GM19035 (cell line): ENCODE data around the gene FIBCD1.

Source experiments
- ATAC-seq: cut with Tn5 transposase; IDR thresholded peaks from one replicate; pipeline ENCODE4 v1.9.1; 2021; ENCODE audit not compliant: unreplicated experiment

Gene FIBCD1

DNA sequence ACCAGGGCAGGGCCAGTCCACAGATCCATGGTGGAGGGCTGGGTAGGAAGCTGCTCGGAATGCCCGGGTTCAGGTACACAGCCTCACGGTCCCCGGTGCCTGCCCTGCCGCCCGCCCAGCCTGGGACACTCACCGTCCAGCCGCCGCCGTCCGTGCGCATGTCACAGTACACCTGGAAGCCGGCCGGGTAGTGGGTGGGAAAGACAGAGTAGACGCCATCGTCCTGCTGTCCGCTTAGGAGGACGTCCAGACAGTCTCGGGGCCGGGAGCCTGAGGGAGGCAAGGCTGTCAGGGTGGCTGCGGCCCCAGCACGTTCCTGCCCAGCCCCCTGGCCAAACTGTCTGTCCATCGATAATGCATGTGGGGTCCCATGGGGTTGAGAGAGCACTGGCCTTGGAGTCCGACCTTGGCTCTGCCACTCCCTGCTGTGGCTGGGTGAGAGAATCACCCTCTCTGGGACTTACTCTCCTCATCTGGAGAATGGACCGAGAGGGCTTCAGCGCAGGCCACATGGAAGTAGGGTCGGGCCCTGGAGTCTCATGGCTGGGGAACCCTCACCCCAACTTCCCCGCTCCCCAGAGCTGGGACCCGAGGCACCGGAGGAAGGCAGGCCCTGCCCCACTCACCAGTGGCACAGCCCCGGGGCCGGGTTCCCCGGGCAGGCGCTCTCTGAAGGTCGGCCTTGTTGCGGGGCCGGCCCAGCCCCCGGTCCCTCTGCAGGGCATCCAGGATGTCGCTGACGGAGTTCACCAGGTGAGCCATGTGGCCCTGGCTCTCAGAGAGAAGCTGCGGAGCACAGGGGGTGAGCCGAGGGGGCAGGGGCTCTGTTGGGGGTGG, 15.2 kb downstream of the FIBCD1 start:
- no peak for ATAC-seq

DNA sequence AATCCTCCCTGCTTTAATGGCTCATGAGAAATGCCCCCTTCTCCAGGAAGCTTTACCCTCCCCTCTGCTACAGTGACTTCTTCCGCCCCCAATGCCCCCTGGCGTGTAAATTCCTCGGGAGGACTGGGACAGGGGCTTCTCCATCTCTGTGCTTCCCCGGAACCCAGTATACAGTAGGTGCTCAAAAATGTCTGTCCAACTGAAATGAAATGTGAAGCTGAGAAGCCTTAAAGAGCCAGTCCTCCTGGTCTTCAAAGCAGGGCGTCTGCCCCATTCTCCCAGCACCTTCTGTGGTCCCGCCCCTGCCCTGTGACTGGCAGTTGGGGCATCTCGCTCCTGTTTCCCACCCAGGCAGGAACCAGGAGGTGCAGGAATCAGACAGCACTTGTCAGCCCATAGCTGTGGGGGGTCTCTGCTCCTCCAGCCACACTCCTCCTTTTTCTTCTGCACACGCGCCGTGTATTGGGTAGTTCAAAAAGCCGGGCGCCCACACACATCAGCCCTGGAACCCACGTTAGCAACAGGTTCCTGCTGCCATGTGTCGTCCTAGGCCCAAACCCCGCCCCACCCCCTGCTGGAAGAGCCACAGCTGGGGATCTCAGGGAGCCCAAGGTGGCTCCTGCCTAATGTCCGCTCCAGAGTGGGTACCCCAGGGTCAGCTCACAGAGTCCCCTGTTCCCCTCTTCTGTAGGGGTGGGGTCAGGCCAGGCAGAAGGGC, 16.0 kb downstream of the FIBCD1 start:
- ATAC-seq = no peak

DNA sequence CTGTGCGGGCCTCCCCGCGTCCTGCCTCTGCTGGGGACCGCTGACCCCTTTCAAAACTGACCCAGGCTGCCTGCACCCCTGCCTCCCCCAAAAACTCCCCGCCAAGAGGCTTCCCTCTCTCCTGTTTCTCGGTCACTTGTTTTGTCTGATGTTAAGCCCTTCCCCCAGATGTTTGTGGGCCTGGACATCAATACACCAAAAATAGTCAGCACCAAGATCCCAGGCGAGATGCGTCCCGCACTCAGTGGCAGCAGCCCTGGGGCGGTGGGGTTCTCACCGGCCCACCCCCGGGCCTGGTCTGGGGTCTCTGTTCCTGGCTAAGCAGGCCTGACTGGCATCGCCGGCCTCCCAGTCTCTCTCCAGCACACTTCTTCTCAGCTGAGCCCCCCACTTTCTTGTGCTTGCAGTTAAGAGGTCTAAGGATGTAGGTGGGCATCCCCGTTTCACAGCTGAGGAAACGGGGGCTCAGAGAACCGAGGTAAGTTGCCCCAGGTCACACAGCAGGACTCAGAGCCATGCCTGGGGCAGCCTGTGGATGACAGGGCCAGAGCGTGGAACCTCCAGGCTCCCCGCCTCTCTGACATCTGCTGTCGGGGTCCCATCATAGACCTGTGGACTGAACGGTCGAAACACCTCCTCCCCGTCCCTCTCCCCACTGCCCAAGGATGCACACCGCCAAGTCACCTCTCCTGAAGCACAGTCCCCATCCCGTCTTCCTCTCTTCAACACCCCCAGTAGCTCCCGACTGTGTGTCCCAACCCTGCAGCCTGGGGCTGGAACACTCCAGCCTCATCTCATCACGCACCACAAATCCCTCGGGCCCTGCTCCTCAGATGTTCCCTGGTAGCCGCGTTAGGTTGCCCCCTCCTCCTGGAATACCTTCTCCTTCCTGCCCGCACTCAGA, 16.8 kb downstream of the FIBCD1 start:
- no peak for ATAC-seq

DNA sequence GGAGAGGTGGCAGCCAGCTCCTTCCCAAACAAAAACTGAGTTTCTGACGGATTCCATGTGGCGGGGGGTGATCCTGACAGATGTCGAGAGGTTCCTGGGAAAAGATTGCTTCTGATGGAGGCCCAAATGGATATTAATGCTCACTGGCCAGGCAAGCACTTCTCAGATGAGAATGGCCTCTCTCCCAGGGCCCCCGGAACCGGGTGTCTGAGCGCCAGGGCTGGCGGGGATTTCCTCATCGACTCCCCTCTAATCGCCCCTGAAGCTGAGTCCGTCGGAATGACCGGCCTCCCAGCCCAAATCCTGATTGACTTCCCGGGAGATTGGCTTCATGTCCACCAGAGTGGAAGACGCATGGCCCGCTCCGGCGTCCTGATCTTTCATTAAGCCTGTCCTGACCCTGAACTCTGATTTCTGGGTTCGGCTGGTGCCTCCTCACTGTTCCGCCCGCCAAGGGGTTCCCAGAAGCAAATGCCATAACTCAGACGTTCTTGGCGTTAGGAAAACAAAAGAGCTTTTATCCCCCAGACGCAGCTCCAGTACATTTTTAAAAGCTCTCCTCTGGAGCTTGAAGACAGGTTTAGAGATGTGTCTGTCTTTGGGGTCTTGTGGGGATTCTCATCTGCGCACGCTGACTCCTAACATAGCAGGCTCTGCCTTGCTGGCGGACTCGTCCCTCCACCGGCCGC, 17.6 kb downstream of the FIBCD1 start:
- no peak for ATAC-seq

DNA sequence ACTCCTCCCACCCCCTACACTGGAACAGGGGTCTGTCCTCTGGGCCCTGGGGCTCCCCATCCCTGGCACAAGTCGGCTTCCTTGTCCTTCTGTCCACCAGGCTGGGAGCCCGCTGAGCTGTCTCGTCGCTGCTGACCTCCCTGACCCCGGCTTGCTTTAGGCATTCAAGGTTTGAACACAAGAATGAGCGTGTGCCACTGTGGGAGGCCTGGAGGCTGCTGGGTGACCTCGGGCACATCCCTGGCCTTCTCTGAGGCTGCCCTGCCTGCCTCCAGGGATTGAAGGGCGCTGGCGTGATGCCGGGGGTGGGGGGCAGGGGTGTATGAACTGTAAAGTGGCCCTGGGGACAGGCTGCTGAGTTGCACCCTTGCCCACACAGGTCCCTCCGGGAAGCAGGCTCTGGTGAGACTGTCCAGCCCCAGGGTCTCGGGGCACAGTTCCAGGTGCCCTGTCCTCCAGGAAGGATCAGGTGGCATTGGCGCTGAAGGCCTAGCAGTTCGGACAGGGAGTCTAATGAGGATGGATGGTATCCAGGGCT, 18.2 kb downstream of the FIBCD1 start:
- ATAC-seq = no peak

DNA sequence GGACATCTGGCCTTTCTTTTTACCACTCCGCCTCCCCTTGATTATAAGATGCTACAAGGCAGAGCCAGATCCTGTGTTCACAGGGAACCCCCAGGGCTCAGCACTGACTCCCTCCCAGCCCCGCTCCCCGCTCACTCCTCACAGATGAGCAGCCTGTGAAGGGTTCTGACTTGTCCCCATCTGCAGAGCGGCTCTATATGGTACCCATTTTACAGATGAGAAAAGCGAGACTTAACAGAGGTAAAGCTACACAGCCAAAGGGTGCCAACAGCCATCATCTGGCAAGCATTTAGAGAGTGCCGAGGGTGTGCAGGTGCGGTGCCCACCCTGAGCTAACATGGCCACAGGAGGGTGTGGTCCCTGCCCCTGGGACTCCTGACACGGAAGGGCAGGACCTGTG, 18.8 kb downstream of the FIBCD1 start:
- ATAC-seq = no peak

DNA sequence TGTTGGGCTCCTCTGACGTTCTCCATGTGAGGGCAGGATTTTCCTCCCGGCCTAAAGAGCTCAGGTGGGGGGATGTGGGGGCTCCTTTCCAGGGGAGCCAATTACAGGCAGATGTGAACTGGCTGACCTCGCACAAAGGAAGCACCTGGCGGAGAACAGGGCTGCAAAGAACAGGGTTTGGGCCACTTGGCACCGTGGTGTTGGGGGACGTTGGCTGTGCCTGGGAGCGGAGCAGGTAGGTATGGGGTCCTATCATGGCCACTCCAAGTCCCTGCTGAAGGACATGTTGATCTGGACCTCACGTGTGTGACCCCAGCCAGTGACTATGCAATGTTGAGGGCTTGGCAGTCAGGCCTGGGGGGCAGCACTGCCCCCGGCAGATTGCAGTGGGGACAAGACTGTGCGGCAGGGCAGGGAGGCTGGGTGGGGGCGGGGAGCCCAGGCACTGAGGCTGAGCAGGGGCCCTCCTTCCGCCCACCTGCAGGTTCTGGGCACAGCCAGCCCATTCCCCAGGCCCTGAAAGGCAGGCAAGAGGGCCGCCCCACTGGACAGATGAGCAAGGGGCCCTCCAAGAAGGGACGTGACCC, 19.4 kb downstream of the FIBCD1 start:
- no peak for ATAC-seq

DNA sequence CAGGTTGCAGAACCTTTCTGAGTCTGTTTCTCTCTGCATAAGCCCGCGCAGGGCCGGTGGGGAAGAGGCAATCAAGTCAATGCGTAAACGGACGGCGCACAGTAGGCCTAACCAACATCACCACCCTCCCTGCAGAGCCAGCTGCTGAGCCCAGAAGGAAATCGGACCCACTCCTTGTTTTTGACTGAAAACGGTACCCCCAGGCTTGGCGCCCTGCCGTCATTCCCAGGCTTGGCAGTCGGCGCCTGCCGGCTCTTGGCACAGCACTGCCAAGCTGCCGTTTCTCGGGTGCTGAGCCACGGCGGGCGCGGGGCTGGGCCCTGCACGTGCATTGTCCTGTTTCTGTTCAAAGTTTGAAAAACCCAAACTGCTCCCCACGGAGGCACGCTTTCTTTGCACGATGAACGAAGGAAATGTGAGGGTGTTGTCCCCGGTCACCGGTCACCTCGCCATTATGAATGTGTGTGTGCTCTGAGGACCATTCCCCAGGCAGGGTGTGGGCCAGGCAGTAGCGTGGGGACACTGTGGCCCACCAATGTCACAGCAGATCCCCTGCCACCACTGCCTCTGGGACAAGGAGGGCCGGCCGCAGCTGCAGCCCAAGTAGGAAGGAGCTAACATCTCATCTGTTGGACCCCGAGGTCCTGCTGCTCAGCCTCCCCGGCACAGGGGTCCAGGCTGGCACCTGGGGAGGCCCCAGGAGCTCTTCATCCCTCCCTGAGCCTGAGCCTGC, 20.1 kb downstream of the FIBCD1 start:
- no peak for ATAC-seq

DNA sequence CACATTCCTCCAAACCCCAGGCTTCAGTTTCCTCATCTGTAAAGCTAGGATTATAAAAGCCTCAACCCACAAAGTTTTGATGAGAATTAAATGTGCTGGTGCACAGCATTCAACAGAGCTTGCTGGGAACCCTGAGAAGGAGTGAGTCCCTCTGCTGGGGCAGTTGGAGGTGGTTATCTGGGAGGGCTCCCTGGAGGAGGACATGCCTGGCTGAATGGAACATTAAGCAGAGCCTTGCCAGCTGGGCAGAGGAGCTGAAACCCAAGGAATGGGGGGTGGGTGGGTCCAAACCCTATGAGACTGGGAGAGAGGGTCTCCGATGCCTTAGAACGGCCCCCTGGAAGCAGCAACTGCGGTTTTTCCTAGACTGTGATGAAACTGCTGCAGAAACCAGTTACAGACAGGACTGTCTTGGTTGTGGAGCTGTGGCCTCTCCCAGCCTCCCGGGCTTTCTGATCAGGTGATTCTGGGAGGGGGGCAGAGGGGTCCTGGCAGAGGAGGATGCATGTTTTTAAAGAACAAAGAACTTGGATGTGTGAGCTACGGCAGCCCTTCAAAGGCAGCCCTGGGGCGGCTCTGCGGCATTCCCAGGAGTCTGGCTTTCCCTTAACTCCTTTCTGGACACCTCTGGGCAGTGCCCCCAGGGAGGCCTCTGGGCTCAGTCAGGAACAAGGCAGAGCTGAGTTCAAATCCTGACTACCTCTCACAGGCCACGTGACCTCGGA, 20.8 kb downstream of the FIBCD1 start:
- ATAC-seq = no peak

DNA sequence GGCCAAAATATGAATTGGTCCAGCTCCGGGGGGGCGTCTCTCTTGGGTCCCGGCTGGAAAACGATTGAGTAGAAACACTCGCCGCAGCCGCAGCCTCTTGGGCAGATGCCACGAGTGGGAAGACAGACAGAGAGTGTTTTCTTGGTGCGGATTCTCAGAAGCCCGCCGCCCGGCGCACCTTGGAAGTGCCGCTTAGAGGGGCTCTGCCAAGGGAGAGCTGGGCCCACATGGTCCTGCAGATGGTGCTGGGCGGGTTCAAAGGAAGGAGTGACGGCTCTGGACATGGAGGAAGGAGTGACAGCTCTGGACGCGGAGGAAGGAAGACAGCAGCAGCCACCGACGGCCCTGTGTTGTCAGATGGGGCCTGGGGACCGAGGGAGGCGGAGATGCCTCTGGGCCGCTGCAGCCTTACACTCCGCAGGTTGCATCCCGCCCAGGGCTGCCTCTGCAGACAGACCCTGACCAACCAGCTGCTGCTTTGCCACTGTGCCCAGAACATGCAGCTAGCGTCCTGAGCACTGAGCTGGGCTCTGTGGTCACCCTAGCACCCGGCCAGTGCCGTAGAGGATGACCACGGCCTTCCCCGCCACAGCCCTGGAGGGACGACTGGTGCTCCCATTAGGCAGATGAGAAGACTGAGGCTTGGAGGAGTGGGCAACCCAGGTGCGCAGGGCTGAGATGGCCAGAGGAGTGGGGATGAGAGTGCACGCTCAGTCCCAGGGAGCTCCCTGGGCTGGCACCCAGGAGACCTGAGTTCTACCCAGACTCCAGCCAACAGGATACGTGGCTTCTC, 21.7 kb downstream of the FIBCD1 start:
- no peak for ATAC-seq

DNA sequence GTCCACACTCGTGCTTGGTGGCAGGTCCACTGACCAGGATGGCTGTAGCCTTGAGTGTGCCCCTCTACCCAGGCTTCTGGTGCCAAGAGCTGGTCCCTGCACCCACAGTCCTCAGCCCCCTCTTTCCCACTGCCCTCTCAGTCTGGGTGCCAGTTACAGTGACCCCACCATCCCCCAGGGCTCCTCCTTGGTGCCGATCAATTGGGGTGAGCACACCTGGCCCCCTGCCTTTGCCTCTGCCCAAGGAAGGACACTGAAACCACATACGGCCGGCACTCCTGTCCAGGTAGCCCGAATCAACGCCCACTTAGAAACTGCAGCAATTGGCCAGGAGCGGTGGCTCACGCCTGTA, 24.0 kb downstream of the FIBCD1 start:
- no peak for ATAC-seq

DNA sequence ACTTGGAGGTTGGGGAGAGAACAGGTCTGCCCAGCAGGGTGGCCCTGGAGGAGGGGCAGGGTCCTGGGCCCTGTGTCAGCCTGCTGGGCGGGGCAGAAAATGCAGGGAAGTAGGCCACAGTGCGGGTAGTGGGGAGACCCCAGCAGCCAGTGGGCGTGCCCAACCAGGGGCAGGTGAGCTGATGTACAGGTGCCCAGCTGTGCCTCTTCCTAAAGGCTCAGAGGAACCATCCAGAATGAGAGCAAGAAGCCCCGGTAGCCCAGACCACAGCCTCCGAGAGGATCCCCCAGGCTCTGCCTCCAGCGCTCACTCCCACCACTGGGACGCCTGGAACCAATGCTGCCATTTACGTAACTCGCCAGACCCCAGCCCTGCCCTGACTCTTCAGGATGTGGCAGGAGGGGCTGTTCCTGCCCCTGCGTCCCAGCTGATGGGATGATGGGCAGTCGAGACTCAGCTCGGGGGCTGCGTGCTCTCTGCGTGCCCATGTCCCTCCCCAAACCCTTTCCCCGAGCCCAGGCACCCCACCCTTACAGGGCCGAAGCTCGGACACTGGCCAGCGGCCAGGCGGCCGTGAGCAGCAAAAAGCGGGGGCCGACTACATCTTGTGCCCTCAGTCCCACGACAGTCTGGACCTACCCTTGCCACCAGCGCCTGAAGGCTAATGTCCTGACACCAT, 24.5 kb downstream of the FIBCD1 start:
- ATAC-seq = no peak

DNA sequence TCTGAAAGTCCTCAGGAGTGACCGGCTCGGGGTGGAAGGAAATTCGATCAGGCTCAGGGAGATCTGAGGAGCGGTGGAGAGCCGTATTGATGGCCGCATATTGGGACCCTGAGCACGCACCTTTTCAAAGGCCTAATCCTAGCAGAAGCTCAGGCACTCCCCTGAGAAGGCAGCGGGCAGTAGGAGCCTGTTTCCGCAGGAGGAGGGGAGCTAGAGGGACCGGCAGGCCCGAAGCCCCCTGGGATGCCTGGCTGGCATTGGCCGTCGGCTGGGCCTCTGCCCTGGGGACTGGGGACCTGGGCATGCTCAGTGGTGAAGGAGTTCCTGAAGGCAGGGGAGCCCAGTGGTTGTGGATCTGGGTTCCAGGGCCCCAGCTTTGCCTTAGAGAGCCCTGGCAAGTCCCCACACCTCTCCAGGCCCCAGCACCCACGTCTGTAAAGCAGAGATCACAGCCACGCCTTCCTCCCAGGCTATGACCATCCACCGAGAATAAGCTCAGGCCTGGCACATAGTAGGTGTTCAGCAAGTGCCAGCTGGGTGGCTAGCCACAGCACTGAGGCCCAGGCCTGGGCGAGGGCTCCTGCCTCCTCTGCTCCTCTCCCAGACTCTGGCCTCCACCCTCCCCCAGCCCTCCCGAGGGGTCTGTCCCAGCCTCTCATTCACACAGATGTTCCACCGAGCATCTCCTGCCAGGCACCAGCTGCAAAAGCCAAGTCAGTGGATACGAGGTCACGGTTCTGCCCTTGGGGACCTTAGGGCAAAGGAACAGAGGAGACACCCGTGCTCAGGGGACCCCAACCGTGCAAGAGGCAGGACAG, 25.2 kb downstream of the FIBCD1 start:
- no peak for ATAC-seq

DNA sequence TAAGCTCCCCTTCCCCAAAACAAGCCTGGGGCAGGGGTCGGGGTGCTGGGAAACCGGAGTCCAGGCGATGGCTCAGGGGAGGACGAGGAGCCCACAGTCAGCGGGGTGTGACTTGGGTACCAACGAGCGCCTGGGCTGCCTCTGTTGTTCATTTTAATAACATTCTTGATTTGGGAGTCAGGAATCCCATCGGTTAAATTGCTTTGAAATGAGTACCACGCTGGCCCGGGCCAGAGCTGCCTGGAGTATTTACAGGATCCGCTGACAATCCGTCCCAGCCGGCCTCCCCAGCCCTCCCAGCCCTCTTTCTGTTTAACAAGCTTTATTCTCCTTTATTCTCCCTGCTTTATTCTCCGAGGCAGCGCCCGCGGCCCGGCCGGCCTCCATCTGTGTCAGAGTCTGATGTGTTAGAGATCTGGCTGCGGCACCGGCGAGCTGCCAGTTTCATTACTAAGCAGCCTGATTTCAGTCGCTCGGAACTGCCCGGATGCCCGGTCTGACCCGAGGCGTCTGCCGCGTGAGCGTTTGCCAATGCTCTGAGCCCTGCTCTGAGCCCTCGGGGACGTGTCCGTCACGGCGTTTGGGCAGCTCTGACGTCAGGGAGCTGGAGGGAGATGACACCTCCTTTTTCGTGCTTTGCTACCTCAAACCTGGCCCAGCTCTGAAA, 26.0 kb downstream of the FIBCD1 start:
- no peak for ATAC-seq

DNA sequence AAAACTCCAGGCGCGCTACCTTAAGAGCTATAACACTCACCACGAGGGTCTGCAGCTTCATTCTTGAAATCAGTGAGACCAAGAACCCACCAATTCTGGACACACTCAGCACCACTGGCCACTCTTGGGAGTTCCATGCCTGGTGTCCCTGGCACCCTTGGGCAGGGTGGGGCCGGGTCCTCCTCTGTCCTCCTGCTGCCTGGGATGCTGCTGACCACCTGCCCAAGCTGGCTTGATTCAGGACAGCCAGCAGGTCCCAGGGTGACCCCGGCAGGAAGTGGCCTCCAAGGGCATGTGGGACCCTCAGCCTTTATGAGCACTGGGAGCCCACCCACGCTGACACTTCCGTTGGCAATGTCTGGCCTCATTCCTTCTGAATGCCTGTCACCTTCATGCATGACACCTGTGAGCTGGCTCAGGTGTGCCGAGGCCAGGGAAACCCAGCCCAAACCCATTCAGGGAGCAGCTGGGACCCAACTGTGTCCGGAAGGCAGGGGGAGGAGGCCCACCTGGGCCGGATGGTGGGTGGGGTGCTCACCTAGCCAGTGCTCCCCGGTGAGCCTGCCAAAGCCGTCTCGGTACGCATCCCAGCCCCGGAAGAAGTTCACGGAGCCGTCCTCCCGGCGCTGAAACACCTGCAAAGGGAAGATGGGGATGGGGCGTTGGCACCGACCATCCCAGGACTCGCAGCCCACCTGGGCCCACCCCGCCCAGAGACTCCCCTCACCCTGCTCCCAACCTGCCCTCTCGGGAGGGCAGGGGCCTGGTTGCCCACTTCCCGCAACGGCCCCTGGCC, 27.6 kb downstream of the FIBCD1 start:
- no peak for ATAC-seq
